Glutamatergic neuron (in vitro differentiated cells): Measurements from ENCODE around the gene RNF41. TPM values are rescaled to one million over a fixed set of nuclear protein-coding genes. Genes with fewer than 3 reads are reported as not detected.

Source experiments
- DNase-seq: peaks from one replicate; pipeline ENCODE4 v3.0.0; 2022
- H3K27ac Mint-ChIP-seq: one replicate; pipeline ENCODE4 v1.8.0; 2020; ENCODE audit warnings: mild to moderate bottlenecking, mixed read lengths, inconsistent platforms; ENCODE audit not compliant: unreplicated experiment
- H3K27me3 Mint-ChIP-seq: one replicate; pipeline ENCODE4 v1.8.0; 2020; ENCODE audit warnings: mild to moderate bottlenecking, moderate library complexity, mixed read lengths, inconsistent platforms; ENCODE audit not compliant: unreplicated experiment
- H3K36me3 Mint-ChIP-seq: one replicate; pipeline ENCODE4 v1.8.0; 2020; ENCODE audit warnings: mild to moderate bottlenecking, mixed read lengths, inconsistent platforms; ENCODE audit not compliant: unreplicated experiment
- H3K4me1 Mint-ChIP-seq: one replicate; pipeline ENCODE4 v1.8.0; 2020; ENCODE audit warnings: mild to moderate bottlenecking, low read depth, mixed read lengths, inconsistent platforms; ENCODE audit not compliant: unreplicated experiment
- H3K4me3 Mint-ChIP-seq: one replicate; pipeline ENCODE4 v1.8.0; 2020; ENCODE audit warnings: mild to moderate bottlenecking, mixed read lengths, inconsistent platforms; ENCODE audit not compliant: unreplicated experiment
- H3K9me3 Mint-ChIP-seq: one replicate; pipeline ENCODE4 v1.8.0; 2020; ENCODE audit warnings: mild to moderate bottlenecking, moderate library complexity, mixed read lengths, inconsistent platforms; ENCODE audit not compliant: unreplicated experiment
- CTCF ChIP-seq: fragments of 200-600 bp; sonication (generic); IDR thresholded peaks from one replicate; pipeline ENCODE4 v1.5.0; 2021; ENCODE audit not compliant: partially characterized antibody, unreplicated experiment
- total RNA-seq: library from RNA; stranded (reverse); fragmentation: NEBNext Ultra II Directional; extraction: Animal tissue kit (Norgen Biotek cat#: 25700); gene quantifications from one replicate; pipeline ENCODE4 v1.2.1, GENCODE V29; 2021; ENCODE audit not compliant: unreplicated experiment

The RNF41 gene
- total RNA-seq, 1 donor from 2014 or later, result 72.6 TPM

GRCh38 chr12:56242986-56243385 lies 21.3 kb upstream of the RNF41 start:
- no peak for TF ChIP-seq CTCF
- DNase-seq, result no peak
- Mint-ChIP-seq H3K9me3 (peaks cover 1% of the 10 kb centered on the region), H3K27ac (no peak overlapping the region), H3K36me3 (no peaks in the 10 kb centered on the region), H3K4me1 (no peaks in the 10 kb centered on the region), H3K27me3 (peaks cover 4% of the 10 kb centered on the region), H3K4me3 (no peak overlapping the region)

GRCh38 chr12:56241424-56242303 lies 19.9 kb upstream of the RNF41 start:
- DNase-seq, result no peak
- H3K9me3 Mint-ChIP-seq, result peaks cover 1% of the 10 kb centered on the region
- H3K4me1 Mint-ChIP-seq, result no peaks in the 10 kb centered on the region
- peaks cover 2% of the 10 kb centered on the region for H3K27me3 Mint-ChIP-seq
- no peak overlapping the region for H3K27ac Mint-ChIP-seq
- TF ChIP-seq CTCF, result no peak
- H3K36me3 Mint-ChIP-seq, result no peaks in the 10 kb centered on the region
- no peak overlapping the region for H3K4me3 Mint-ChIP-seq

- no peak for TF ChIP-seq CTCF
- H3K4me1 Mint-ChIP-seq, result no peaks in the 10 kb centered on the region
- H3K36me3 Mint-ChIP-seq, result no peaks in the 10 kb centered on the region
- H3K27ac Mint-ChIP-seq, result no peak overlapping the region
- no peaks in the 10 kb centered on the region for H3K27me3 Mint-ChIP-seq
- peaks cover 1% of the 10 kb centered on the region for H3K9me3 Mint-ChIP-seq
- H3K4me3 Mint-ChIP-seq, result no peak overlapping the region
- no peak for DNase-seq
Measured at GRCh38 chr12:56237552-56237951, 15.8 kb upstream of the RNF41 start.

DNA sequence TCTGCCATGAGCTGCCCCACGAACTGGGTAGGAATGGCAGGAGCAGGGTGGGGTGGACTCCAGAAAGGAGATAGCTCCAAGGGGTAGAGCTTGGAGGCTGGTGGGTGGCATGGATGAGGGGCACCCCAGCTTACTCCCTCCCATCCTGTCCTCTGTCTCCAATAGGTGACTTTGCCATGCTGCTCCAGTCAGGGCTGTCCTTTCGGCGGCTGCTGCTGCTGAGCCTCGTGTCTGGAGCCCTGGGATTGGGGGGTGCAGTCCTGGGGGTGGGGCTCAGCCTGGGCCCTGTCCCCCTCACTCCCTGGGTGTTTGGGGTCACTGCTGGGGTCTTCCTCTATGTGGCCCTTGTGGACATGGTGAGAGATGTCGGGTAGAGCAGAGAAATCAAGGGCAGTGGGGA lies 15.3 kb upstream of the RNF41 start:
- no peaks in the 10 kb centered on the region for H3K27me3 Mint-ChIP-seq
- no peak overlapping the region for H3K27ac Mint-ChIP-seq
- no peak overlapping the region for H3K4me3 Mint-ChIP-seq
- TF ChIP-seq CTCF, result no peak
- H3K9me3 Mint-ChIP-seq, result peaks cover 1% of the 10 kb centered on the region
- DNase-seq, result no peak
- H3K36me3 Mint-ChIP-seq, result no peaks in the 10 kb centered on the region
- H3K4me1 Mint-ChIP-seq, result no peaks in the 10 kb centered on the region

- Mint-ChIP-seq H3K4me1 (no peaks in the 10 kb centered on the region), H3K36me3 (no peaks in the 10 kb centered on the region), H3K4me3 (no peak overlapping the region), H3K27me3 (no peaks in the 10 kb centered on the region), H3K9me3 (peaks cover 1% of the 10 kb centered on the region), H3K27ac (no peak overlapping the region)
- no peak for DNase-seq
- no peak for TF ChIP-seq CTCF
Measured at GRCh38 chr12:56236091-56236490, 14.4 kb upstream of the RNF41 start.
